ENCODE data around the gene DPH1. TPM values are rescaled to one million over a fixed set of nuclear protein-coding genes. Genes with fewer than 3 reads are reported as not detected.

DPH1 gene
- total and polyA plus RNA-seq, 7 donors, result 7.2 to 60.1 (median 27.6) TPM

DNA sequence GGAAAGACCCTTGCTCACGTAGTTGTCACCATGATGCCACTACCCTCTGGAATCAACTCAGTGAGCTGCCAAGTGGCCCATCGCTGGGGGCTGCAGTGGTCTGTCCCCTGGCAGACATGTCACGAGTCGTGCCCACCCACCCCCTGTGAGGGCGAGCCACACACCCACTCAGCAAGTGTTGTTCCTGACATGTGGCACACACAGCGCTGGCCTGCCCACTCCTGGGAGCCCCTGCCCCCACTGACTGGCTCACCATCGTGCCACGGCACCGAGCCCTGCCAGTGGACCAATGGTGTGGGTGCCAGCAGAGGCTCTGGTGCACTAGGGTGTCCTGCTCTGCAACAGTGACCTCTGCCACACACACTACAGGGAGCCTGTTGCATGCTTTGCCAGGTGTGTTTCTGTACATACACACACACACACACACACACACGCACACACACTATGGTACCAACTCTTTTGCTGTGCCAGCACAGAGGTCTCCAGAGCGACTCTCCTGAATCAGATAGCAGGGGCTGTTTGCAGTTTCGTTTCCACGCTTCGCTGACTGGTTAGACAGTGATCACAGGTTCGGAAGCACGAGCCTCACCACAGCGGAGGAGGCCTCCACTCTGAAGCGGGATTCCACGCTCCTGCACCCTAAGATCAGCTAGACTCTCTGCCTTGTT is 12.5 kb upstream of the DPH1 start:
- Histone ChIP-seq H3K27ac (no peak overlapping the region), H3K27me3 (peaks cover 0 to 24% (median 0%) of the 10 kb centered on the region in 3 donors), H3K36me3 (no peaks in the 10 kb centered on the region), H3K9me3 (peaks cover 0 to 4% (median 0%) of the 10 kb centered on the region in 4 donors), H3K4me3 (no peak overlapping the region), H3K4me1 (no peaks in the 10 kb centered on the region)
- WGBS, 2 donors, result 84 to 85% methylated on average over 19 of the region's 19 CpGs
- no peak for DNase-seq
- TF ChIP-seq, protein P1, sequence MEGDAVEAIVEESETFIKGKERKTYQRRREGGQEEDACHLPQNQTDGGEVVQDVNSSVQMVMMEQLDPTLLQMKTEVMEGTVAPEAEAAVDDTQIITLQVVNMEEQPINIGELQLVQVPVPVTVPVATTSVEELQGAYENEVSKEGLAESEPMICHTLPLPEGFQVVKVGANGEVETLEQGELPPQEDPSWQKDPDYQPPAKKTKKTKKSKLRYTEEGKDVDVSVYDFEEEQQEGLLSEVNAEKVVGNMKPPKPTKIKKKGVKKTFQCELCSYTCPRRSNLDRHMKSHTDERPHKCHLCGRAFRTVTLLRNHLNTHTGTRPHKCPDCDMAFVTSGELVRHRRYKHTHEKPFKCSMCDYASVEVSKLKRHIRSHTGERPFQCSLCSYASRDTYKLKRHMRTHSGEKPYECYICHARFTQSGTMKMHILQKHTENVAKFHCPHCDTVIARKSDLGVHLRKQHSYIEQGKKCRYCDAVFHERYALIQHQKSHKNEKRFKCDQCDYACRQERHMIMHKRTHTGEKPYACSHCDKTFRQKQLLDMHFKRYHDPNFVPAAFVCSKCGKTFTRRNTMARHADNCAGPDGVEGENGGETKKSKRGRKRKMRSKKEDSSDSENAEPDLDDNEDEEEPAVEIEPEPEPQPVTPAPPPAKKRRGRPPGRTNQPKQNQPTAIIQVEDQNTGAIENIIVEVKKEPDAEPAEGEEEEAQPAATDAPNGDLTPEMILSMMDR (IDR thresholded peaks at IDR 0.05), result no peak
- no peak for TF ChIP-seq POLR2A (IDR thresholded peaks at IDR 0.05)
- no peak for TF ChIP-seq EP300 (IDR thresholded peaks at IDR 0.05)
- TF ChIP-seq POLR2AphosphoS5 (IDR thresholded peaks at IDR 0.05), result no peak
- intact Hi-C loops (cut with DNase I), result no loop called here

DNA sequence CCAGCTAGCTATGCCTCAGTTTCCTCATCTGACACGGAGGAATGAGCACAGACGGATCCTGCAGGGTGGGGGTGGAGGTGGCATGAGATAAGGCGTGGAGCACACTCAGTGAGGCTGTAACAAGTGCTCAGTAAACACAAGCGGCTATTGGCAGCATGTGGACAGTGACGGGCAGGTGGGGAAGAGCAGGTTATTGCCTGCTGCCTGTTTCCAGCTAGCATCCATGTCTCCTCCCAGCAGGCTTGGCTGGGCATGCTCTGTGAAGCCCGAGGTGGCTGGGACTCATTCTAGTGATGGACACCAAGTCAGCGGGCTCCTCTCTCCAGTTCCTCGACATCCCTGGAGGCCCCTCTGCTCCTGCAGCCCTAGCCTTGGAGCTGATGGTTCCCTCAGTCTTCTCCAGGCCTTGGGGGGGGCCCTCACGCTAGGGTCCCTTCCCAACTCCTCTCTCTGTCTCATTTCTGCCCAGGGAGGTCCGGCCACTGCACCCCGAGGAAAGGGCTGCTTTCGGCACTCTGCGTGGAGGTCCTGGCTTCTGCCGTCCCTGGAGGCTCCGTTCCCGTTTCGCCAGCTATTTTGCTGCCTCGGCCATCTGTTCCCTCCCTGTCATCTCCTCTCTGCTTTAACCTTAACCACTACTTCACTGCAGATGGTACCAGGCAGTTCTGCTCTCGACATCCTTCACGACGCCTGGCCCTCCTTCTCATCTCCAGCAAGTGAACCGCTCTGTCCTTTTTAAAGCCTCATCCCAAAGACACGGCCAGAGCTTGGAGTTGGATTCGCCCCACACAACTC is 11.0 kb upstream of the DPH1 start:
- Histone ChIP-seq H3K27ac (no peak overlapping the region), H3K9me3 (no peaks in the 10 kb centered on the region), H3K27me3 (peaks cover 3 to 39% (median 4%) of the 10 kb centered on the region in 3 donors), H3K4me3 (no peak overlapping the region), H3K4me1 (peaks cover 0 to 8% (median 5%) of the 10 kb centered on the region in 4 donors), H3K36me3 (no peaks in the 10 kb centered on the region)
- no peak for DNase-seq
- intact Hi-C loops (cut with DNase I), result no loop called here
- TF ChIP-seq, protein P1 (IDR thresholded peaks at IDR 0.05), result no peak
- no peak for TF ChIP-seq POLR2A (IDR thresholded peaks at IDR 0.05)
- TF ChIP-seq POLR2AphosphoS5 (IDR thresholded peaks at IDR 0.05), result no peak
- no peak for TF ChIP-seq EP300 (IDR thresholded peaks at IDR 0.05)
- 64 to 83% methylated on average over 24 of the region's 24 CpGs for WGBS, 2 donors

DNA sequence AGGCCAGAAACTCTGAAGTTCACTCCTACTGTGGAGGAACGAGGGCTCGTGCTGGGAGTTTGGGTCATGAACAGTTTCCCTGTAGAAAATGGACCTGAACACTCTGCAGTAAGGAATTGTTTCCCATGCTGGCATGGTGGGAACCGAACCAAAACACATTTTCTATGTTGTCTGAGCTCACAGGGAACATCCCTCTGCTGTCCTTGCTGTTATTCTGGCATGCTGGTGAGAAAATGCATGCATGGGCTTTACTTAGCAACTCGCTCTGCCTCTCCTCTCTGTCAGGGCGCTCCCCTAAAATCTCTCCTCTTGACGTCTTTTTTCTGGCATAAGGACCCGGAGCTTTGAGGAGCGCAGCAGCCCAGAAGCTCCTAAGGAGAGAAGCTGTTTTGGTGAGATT is 10.2 kb upstream of the DPH1 start:
- TF ChIP-seq POLR2AphosphoS5 (IDR thresholded peaks at IDR 0.05) (no peak), POLR2A (IDR thresholded peaks at IDR 0.05) (no peak), EP300 (IDR thresholded peaks at IDR 0.05) (no peak)
- TF ChIP-seq, protein P1 (IDR thresholded peaks at IDR 0.05), result no peak
- Histone ChIP-seq H3K27me3 (peaks cover 11 to 47% (median 12%) of the 10 kb centered on the region in 3 donors), H3K9me3 (no peaks in the 10 kb centered on the region), H3K27ac (no peak overlapping the region), H3K4me3 (no peak overlapping the region), H3K4me1 (peaks cover 0 to 16% (median 13%) of the 10 kb centered on the region in 4 donors), H3K36me3 (no peaks in the 10 kb centered on the region)
- intact Hi-C loops (cut with DNase I), result no loop called here
- whole genome bisulfite sequencing, 2 donors, result 76 to 78% methylated on average over 8 of the region's 8 CpGs
- DNase-seq, result no peak

DNA sequence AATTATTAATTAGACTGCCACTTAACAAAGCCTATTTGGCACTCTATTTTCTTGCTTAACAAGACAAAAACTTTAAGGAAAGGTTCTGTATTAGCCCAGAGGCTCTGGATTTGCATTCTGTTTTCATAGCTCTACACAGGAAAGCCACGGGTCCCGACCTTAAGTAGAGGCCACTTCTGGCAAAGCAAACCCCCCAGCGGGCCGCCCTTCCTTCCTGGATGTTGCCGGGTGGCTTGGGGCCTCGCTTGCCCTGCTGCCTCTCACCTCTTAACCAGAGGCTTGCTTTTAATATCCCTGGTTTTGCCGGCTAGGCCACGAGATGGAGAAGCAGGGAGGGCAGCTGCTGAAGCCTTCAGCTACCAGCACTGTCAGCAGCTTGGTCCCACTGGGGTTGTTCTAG is 9.2 kb upstream of the DPH1 start:
- intact Hi-C loops (cut with DNase I), result no loop called here
- Histone ChIP-seq H3K4me3 (no peak overlapping the region), H3K36me3 (no peaks in the 10 kb centered on the region), H3K4me1 (peaks cover 0 to 26% (median 23%) of the 10 kb centered on the region in 4 donors), H3K27me3 (peaks cover 16 to 57% (median 21%) of the 10 kb centered on the region in 3 donors), H3K9me3 (no peaks in the 10 kb centered on the region), H3K27ac (no peak overlapping the region)
- DNase-seq, result no peak
- 36 to 69% methylated on average over 8 of the region's 8 CpGs for WGBS, 2 donors
- TF ChIP-seq POLR2A (IDR thresholded peaks at IDR 0.05) (no peak), POLR2AphosphoS5 (IDR thresholded peaks at IDR 0.05) (no peak), EP300 (IDR thresholded peaks at IDR 0.05) (no peak)

DNA sequence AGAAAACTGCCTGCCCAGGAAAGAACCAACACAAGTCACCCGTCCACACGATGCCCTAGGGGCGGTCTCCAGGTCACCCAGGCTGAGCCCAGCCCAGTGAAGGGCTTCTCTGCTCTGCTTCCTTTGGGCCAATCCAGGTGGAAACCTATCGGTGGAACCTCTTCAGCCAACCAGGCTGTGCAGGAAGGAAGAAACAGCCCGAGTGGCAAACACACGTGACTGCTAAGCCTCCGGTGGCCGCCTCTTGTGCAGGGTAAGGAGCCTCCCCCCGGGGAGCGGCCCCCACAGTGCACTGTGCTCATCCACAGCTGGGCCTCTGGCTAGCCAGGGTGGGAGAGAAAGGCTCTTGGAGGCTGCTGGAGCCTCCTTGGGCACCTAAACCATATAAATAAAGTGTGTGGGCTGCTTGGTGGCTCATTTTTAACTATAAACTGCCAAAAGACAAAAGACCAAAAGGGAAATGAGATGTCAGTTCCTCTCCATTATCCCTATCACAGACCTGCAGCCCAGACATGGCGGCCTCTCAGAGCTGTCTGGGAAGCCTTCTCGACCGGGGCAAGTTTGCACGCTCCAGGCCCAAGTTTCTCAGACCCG is 7.2 kb upstream of the DPH1 start:
- WGBS, 2 donors, result 59 to 75% methylated on average over 15 of the region's 15 CpGs
- Histone ChIP-seq H3K36me3 (no peaks in the 10 kb centered on the region), H3K27me3 (peaks cover 20 to 65% (median 31%) of the 10 kb centered on the region in 3 donors)

More for the DNA sequence above, 7.2 kb upstream of the DPH1 start:
- Histone ChIP-seq H3K4me1 (peaks cover 0 to 32% (median 30%) of the 10 kb centered on the region in 4 donors), H3K4me3 (no peak overlapping the region), H3K27ac (no peak overlapping the region), H3K9me3 (no peaks in the 10 kb centered on the region)
- DNase-seq, result no peak
- intact Hi-C loops (cut with DNase I), result no loop called here
- TF ChIP-seq POLR2AphosphoS5 (IDR thresholded peaks at IDR 0.05), result no peak
- TF ChIP-seq EP300 (IDR thresholded peaks at IDR 0.05), result no peak
- no peak for TF ChIP-seq POLR2A (IDR thresholded peaks at IDR 0.05)
- TF ChIP-seq, protein P1 (IDR thresholded peaks at IDR 0.05), result no peak

All from sigmoid colon (tissue), 7 donors.